ENCODE results near the gene CINP. TPM values are rescaled to one million over a fixed set of nuclear protein-coding genes. Genes with fewer than 3 reads are reported as not detected.

The CINP gene
- total and polyA plus RNA-seq, 9 of the 15 experiments (the other 6 are each of a cell fraction or from before 2014, with no cell fraction given): 36.3 to 63.2 (median 43.7) TPM

- no peak overlapping the region for H3K4me2 ChIP-seq (ENCODE audit: insufficient read depth, low read length)
- H3K36me3 ChIP-seq (ENCODE audit: control insufficient read depth, insufficient read depth, low read length): peaks cover 34% of the 10 kb centered on the region
- no peak for ATAC-seq
- DNase-seq (ENCODE audit: extremely low read depth in 1 of 4, low spot score in 3 of 4): no peak
- H4K20me1 ChIP-seq (replicated peaks; ENCODE audit: control insufficient read depth, insufficient read depth, low read length): no peaks in the 10 kb centered on the region
- TF ChIP-seq POLR3A (IDR thresholded peaks at IDR 0.05; ENCODE audit: borderline replicate concordance, extremely low read depth, insufficient read depth, insufficient read length) (no peak), ZNF586 (CRISPR knock-in tag; conservative IDR thresholded peaks at IDR 0.05) (no peak)
- in situ Hi-C loops (cut with MboI) (no loop called here), intact Hi-C loops (cut with micrococcal nuclease) (no loop called here)
- BruUV-seq (replicated peaks): no TSS peak
- no peak overlapping the region; a peak in 1 of 4 replicates for H3K9ac ChIP-seq (ENCODE audit: insufficient read depth in 1 of 2, low read depth in 2 of 2, low read length in 2 of 2)
- no peaks in the 10 kb centered on the region for H3K9me1 ChIP-seq (ENCODE audit: control insufficient read depth, insufficient read depth, low read length)
- H3K9me3 ChIP-seq (replicated peaks; ENCODE audit: control insufficient read depth, insufficient read depth, low read depth, low read length): no peaks in the 10 kb centered on the region
- no peak overlapping the region for H2AFZ ChIP-seq (ENCODE audit: low read depth, low read length)
- no peak overlapping the region for H3K4me3 ChIP-seq
- H3K27me3 ChIP-seq (ENCODE audit: control insufficient read depth in 2 of 2, insufficient read depth in 2 of 2, low read length in 2 of 2): no peaks in the 10 kb centered on the region
- POLR2A ChIA-PET: interaction anchor here (0.6 to 0.9 kb wide), 2 partner anchors 16 to 39 kb away, joined by 3 to 4 read pairs; no protein-coding TSS in a partner anchor
- H3K27ac ChIP-seq (ENCODE audit: extremely low read depth, low read depth, low read length): no peak overlapping the region
- CTCF ChIA-PET (ENCODE audit: low intra/inter-chr PET ratio): no interaction called here
- no peaks in the 10 kb centered on the region; a peak in 1 of 5 replicates for H3K4me1 ChIP-seq (replicated peaks in 1 of 2; ENCODE audit: control insufficient read depth in 2 of 2, insufficient read depth in 2 of 2, low read length in 2 of 2)
- FAIRE-seq: no peak
- WGBS (ENCODE audit: insufficient coverage, low coverage, missing lambda C conversion rate): 83% methylated on average over 6 of the region's 7 CpGs
- H3K79me2 ChIP-seq (ENCODE audit: control insufficient read depth, insufficient read depth, low read length): no peaks in the 10 kb centered on the region
Observed at GRCh38 chr14:102344084-102344483, 18.6 kb downstream of the CINP start.

GRCh38 chr14:102342238-102342637 is 20.5 kb downstream of the CINP start:
- Histone ChIP-seq H3K4me2 (ENCODE audit: insufficient read depth, low read length) (no peak overlapping the region), H4K20me1 (replicated peaks; ENCODE audit: control insufficient read depth, insufficient read depth, low read length) (no peaks in the 10 kb centered on the region), H3K9ac (ENCODE audit: insufficient read depth in 1 of 2, low read depth in 2 of 2, low read length in 2 of 2) (no peak overlapping the region), H3K4me3 (no peak overlapping the region), H2AFZ (ENCODE audit: low read depth, low read length) (no peak overlapping the region), H3K27ac (ENCODE audit: extremely low read depth, low read depth, low read length) (no peak overlapping the region), H3K9me1 (ENCODE audit: control insufficient read depth, insufficient read depth, low read length) (no peaks in the 10 kb centered on the region), H3K4me1 (replicated peaks in 1 of 2; ENCODE audit: control insufficient read depth in 2 of 2, insufficient read depth in 2 of 2, low read length in 2 of 2) (no peaks in the 10 kb centered on the region; a peak in 1 of 5 replicates), H3K9me3 (replicated peaks; ENCODE audit: control insufficient read depth, insufficient read depth, low read depth, low read length) (no peaks in the 10 kb centered on the region), H3K36me3 (ENCODE audit: control insufficient read depth, insufficient read depth, low read length) (peaks cover 23% of the 10 kb centered on the region), H3K27me3 (ENCODE audit: control insufficient read depth in 2 of 2, insufficient read depth in 2 of 2, low read length in 2 of 2) (no peaks in the 10 kb centered on the region), H3K79me2 (ENCODE audit: control insufficient read depth, insufficient read depth, low read length) (no peaks in the 10 kb centered on the region)
- in situ Hi-C loops (cut with MboI) (no loop called here), intact Hi-C loops (cut with micrococcal nuclease) (no loop called here)
- DNase-seq (ENCODE audit: extremely low read depth in 1 of 4, low spot score in 3 of 4): no peak
- WGBS (ENCODE audit: insufficient coverage, low coverage, missing lambda C conversion rate): 93% methylated on average over 4 of the region's 5 CpGs
- POLR2A ChIA-PET: no interaction called here
- no TSS peak for BruUV-seq (replicated peaks)
- FAIRE-seq: no peak
- no peak for ATAC-seq
- CTCF ChIA-PET (ENCODE audit: low intra/inter-chr PET ratio): no interaction called here
- no peak for TF ChIP-seq ID3 (CRISPR knock-in tag; IDR thresholded peaks at IDR 0.05)
- no peak for TF ChIP-seq ID3 (tag; IDR thresholded peaks at IDR 0.05)
- no peak for TF ChIP-seq RBM34 (IDR thresholded peaks at IDR 0.05; ENCODE audit: borderline replicate concordance, insufficient read depth, low read length)
- TF ChIP-seq MED1 (CRISPR knock-in tag; IDR thresholded peaks at IDR 0.05; ENCODE audit: borderline replicate concordance): no peak
- TF ChIP-seq RBBP5 (IDR thresholded peaks at IDR 0.05; ENCODE audit: borderline replicate concordance, insufficient read depth, low read length, poor library complexity, severe bottlenecking): no peak
- TF ChIP-seq LEF1 (IDR thresholded peaks at IDR 0.05): no peak
- TF ChIP-seq FOXA3 (CRISPR knock-in tag; conservative IDR thresholded peaks at IDR 0.05 in 1 of 2, IDR thresholded peaks at IDR 0.05 in 1 of 2): no peak
- no peak for TF ChIP-seq ELK3 (CRISPR knock-in tag; IDR thresholded peaks at IDR 0.05)
- no peak for TF ChIP-seq MYBL2 (IDR thresholded peaks at IDR 0.05; ENCODE audit: low read depth)
- no peak for TF ChIP-seq MYBL2 (CRISPR knock-in tag; IDR thresholded peaks at IDR 0.05; ENCODE audit: borderline replicate concordance)
- no peak for TF ChIP-seq MITF (IDR thresholded peaks at IDR 0.05)
- TF ChIP-seq XRCC4 (IDR thresholded peaks at IDR 0.05; ENCODE audit: extremely low read depth, insufficient read depth, insufficient read length): no peak
